Bronchial epithelial cell (primary cell): Measurements from ENCODE around the gene ENDOD1. TPM values are rescaled to one million over a fixed set of nuclear protein-coding genes. Genes with fewer than 3 reads are reported as not detected.

Source experiments
- DNase-seq: peaks from one replicate; pipeline ENCODE4 v3.0.0-alpha.2; 2010; ENCODE audit warnings: low read depth
- FAIRE-seq: peaks from 2 replicates; lab custom pipeline; 2011; peaks lifted over from hg19 to GRCh38; lab: Jason Lieb, UNC
- H3K27me3 ChIP-seq: 2 replicates; pipeline ENCODE4 v1.5.1; 2011; ENCODE audit warnings: low read length; ENCODE audit not compliant: control insufficient read depth, insufficient read depth
- H3K36me3 ChIP-seq: 2 replicates; pipeline ENCODE4 v1.5.1; 2011; ENCODE audit warnings: low read length; ENCODE audit not compliant: control insufficient read depth, insufficient read depth
- H3K4me3 ChIP-seq: 2 replicates; pipeline ENCODE4 v1.5.1; 2011; ENCODE audit warnings: mild to moderate bottlenecking, low read depth, low read length, control low read depth
- CTCF ChIP-seq: IDR thresholded peaks from 2 replicates; pipeline ENCODE4 v1.5.1; 2011; ENCODE audit warnings: mild to moderate bottlenecking, moderate library complexity, low read length, control low read depth, inconsistent platforms; ENCODE audit not compliant: insufficient read depth, severe bottlenecking
- total RNA-seq: library from RNA; depleted of rRNA; stranded (reverse); fragments of >200 nt; gene quantifications from 2 replicates; pipeline ENCODE4 v1.2.1, GENCODE V29; 2014

The ENDOD1 gene
- total RNA-seq, 1 donor from 2014 or later = 41.1 TPM

GRCh38 chr11:95085117-95085816 lies 4.4 kb upstream of the ENDOD1 start:
- peak; percentile 44 for DNase-seq
- TF ChIP-seq CTCF = no peak
- Histone ChIP-seq H3K36me3 (no peaks in the 10 kb centered on the region), H3K27me3 (no peaks in the 10 kb centered on the region), H3K4me3 (no peak overlapping the region)
- no peak for FAIRE-seq

DNA sequence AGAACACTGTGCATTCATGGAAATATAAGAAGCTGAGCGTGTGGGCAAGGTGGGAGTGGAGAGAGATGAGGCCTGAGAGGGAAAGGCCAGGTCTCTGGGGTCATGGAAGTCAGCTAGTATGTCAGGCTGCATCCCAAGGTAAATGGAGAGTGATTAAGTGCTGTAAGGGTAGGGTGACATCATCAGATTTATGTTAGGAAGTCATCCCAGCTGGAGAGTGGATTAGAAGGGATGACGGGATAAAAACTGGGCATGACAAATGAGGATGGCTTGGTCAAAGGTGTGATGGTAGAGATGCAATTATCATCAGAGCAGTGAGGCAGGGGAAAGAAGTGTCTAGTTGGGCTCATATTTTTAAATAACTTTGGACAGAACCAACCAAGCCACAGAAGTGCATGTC lies 3.5 kb upstream of the ENDOD1 start:
- no peak for TF ChIP-seq CTCF
- no peak overlapping the region for H3K4me3 ChIP-seq
- no peaks in the 10 kb centered on the region for H3K36me3 ChIP-seq
- no peak for DNase-seq
- no peaks in the 10 kb centered on the region for H3K27me3 ChIP-seq
- FAIRE-seq = no peak

DNA sequence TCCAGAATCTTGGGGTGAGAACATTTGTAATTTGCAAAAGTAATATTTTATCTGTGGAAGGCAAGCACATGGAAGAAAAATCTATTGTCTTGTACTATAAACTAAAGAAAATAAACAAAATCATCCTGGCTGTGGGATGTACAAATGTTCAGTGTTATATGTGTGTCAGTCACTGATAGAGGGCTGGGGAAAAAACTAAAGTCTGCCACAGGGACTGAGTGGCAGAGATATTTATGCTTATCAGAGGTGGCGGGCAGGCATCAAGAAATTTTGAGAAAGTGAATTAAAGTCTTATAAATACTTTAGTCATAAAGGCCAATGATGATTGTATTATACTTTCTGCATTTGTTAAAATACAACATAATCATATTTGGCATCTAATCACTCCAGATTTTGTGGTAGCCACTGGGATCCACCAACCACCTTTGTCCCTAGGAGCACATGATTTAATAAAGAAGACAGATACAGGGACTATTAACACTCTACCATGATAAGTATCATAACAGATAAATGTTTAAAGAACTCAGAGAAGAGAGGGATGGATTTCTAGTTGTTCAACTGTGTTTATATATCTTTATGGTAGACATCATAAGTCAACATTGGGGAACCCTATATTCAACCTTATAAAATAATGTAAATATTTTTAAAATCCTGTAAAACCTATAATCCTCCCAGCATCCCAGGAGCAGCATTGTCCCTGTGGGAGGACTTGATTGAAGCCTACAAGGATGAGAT lies 2.6 kb upstream of the ENDOD1 start:
- Histone ChIP-seq H3K27me3 (no peaks in the 10 kb centered on the region), H3K36me3 (no peaks in the 10 kb centered on the region), H3K4me3 (no peak overlapping the region)
- DNase-seq (no peak), FAIRE-seq (no peak)
- no peak for TF ChIP-seq CTCF

GRCh38 chr11:95088946-95089619 lies 563 bp upstream of the ENDOD1 start:
- Histone ChIP-seq H3K27me3 (no peaks in the 10 kb centered on the region), H3K36me3 (no peaks in the 10 kb centered on the region), H3K4me3 (peak overlapping the region; percentile 68)
- FAIRE-seq (no peak), DNase-seq (no peak)
- no peak for TF ChIP-seq CTCF

DNA sequence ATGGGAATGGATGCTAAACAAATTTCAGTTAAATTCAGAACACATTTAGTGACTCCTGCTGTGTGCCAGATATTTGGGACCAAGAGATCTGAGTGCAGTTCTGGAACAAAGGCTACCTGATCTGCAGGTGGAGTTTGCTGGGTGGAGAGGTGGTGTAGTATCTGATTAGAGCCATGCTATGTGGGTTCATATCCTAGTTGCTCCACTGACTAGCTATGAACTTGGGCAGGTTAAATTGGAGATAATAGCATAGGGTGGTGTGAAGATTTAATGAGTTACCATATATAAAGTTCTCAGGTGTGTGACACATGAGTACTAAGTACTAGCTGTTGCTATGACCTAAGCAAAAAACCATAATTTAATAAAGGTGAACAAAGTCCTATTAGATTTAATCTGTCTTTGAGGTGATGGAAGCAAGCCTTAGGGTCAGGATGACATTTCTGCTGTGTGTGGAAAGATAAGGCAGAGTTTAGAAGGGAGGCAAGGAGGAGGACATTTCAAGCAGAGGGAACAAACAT lies 2.1 kb downstream of the ENDOD1 start:
- no peaks in the 10 kb centered on the region for H3K36me3 ChIP-seq
- DNase-seq (no peak), FAIRE-seq (no peak)
- no peak overlapping the region for H3K4me3 ChIP-seq
- no peaks in the 10 kb centered on the region for H3K27me3 ChIP-seq
- no peak for TF ChIP-seq CTCF
